BE2C (cell line): Measurements from ENCODE around the gene INTS11.

Experiments
- DNase-seq: peaks from one replicate; pipeline ENCODE4 v3.0.0-alpha.2; 2020
- H3K27me3 ChIP-seq: fragments of 250-450 bp; sonication (Bioruptor Pico); 2 replicates; pipeline ENCODE4 v1.5.1; 2020; ENCODE audit warnings: mild to moderate bottlenecking
- H3K36me3 ChIP-seq: fragments of 250-450 bp; sonication (Bioruptor Pico); 2 replicates; pipeline ENCODE4 v1.5.1; 2020; ENCODE audit warnings: mild to moderate bottlenecking
- H3K4me1 ChIP-seq: fragments of 250-450 bp; sonication (Bioruptor Pico); 2 replicates; pipeline ENCODE4 v1.5.1; 2020
- H3K4me3 ChIP-seq: 2 replicates; pipeline ENCODE4 v1.5.1; 2011; ENCODE audit warnings: low read depth, low read length
- H3K9me3 ChIP-seq: fragments of 250-450 bp; sonication (Bioruptor Pico); 2 replicates; pipeline ENCODE4 v1.5.1; 2020
- TF ChIP-seq, protein P1 (sequence below): IDR thresholded peaks from 2 replicates; pipeline ENCODE4 v1.5.1; 2012; ENCODE audit warnings: mild to moderate bottlenecking, low read depth, low read length

The INTS11 gene

DNA sequence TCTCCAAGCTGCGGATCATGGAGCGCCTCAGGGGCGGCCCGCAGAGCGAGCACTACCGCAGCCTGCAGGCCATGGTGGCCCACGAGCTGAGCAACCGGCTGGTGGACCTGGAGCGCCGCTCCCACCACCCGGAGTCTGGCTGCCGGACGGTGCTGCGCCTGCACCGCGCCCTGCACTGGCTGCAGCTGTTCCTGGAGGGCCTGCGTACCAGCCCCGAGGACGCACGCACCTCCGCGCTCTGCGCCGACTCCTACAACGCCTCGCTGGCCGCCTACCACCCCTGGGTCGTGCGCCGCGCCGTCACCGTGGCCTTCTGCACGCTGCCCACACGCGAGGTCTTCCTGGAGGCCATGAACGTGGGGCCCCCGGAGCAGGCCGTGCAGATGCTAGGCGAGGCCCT is 2.8 kb upstream of the INTS11 start:
- TF ChIP-seq, protein P1, sequence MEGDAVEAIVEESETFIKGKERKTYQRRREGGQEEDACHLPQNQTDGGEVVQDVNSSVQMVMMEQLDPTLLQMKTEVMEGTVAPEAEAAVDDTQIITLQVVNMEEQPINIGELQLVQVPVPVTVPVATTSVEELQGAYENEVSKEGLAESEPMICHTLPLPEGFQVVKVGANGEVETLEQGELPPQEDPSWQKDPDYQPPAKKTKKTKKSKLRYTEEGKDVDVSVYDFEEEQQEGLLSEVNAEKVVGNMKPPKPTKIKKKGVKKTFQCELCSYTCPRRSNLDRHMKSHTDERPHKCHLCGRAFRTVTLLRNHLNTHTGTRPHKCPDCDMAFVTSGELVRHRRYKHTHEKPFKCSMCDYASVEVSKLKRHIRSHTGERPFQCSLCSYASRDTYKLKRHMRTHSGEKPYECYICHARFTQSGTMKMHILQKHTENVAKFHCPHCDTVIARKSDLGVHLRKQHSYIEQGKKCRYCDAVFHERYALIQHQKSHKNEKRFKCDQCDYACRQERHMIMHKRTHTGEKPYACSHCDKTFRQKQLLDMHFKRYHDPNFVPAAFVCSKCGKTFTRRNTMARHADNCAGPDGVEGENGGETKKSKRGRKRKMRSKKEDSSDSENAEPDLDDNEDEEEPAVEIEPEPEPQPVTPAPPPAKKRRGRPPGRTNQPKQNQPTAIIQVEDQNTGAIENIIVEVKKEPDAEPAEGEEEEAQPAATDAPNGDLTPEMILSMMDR, result no peak
- Histone ChIP-seq H3K36me3 (peaks cover 9% of the 10 kb centered on the region), H3K27me3 (peaks cover 15% of the 10 kb centered on the region), H3K9me3 (no peaks in the 10 kb centered on the region), H3K4me1 (no peaks in the 10 kb centered on the region; the same call in 1 of the 2 replicates), H3K4me3 (no peak overlapping the region)
- DNase-seq, result no peak

- H3K4me3 ChIP-seq, result no peak overlapping the region
- TF ChIP-seq, protein P1, result no peak
- DNase-seq, result no peak
- peaks cover 6% of the 10 kb centered on the region for H3K27me3 ChIP-seq
- no peaks in the 10 kb centered on the region for H3K9me3 ChIP-seq
- peaks cover 14% of the 10 kb centered on the region for H3K36me3 ChIP-seq
- H3K4me1 ChIP-seq, result no peaks in the 10 kb centered on the region; the same call in 1 of the 2 replicates
These were observed 1.7 kb upstream of the INTS11 start for GRCh38 chr1:1326075-1326605.

GRCh38 chr1:1325288-1326074 is 1.0 kb upstream of the INTS11 start:
- TF ChIP-seq, protein P1, result no peak
- H3K4me3 ChIP-seq, result peak overlapping the region; percentile 88
- no peaks in the 10 kb centered on the region for H3K9me3 ChIP-seq
- H3K4me1 ChIP-seq, result no peaks in the 10 kb centered on the region; the same call in 1 of the 2 replicates
- H3K36me3 ChIP-seq, result peaks cover 20% of the 10 kb centered on the region
- DNase-seq, result no peak
- H3K27me3 ChIP-seq, result no peaks in the 10 kb centered on the region; the same call in 1 of the 2 replicates

- H3K36me3 ChIP-seq, result peaks cover 34% of the 10 kb centered on the region
- DNase-seq, result no peak
- H3K27me3 ChIP-seq, result no peaks in the 10 kb centered on the region
- no peaks in the 10 kb centered on the region for H3K9me3 ChIP-seq
- TF ChIP-seq, protein P1, result no peak
- H3K4me3 ChIP-seq, result peak overlapping the region; percentile 88
- H3K4me1 ChIP-seq, result no peaks in the 10 kb centered on the region; the same call in 1 of the 2 replicates
These were observed 356 bp downstream of the INTS11 start for GRCh38 chr1:1324084-1324523.

DNA sequence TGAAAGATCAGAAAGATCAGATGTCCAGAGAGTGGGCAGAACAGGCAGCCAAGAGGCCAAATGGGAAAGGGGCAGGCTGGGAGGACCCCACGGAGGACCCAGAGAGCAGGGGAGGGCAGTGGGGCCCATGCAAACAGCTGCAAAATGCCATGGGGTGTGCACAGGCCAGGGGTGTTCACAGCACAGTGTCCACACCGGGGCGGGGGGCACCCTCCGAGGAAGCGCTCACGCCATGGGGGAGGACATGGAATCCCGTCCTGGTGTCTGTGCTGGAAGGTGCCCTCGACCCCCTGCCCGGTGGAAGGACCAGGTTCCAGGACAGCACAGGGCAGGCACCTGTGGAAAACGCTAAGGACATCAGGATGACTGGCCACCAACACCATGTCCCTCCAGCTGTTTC is 1.5 kb downstream of the INTS11 start:
- no peaks in the 10 kb centered on the region for H3K27me3 ChIP-seq
- peaks cover 43% of the 10 kb centered on the region for H3K36me3 ChIP-seq
- H3K4me3 ChIP-seq, result no peak overlapping the region
- no peak for DNase-seq
- H3K9me3 ChIP-seq, result no peaks in the 10 kb centered on the region
- TF ChIP-seq, protein P1, result no peak
- no peaks in the 10 kb centered on the region; the same call in 1 of the 2 replicates for H3K4me1 ChIP-seq

DNA sequence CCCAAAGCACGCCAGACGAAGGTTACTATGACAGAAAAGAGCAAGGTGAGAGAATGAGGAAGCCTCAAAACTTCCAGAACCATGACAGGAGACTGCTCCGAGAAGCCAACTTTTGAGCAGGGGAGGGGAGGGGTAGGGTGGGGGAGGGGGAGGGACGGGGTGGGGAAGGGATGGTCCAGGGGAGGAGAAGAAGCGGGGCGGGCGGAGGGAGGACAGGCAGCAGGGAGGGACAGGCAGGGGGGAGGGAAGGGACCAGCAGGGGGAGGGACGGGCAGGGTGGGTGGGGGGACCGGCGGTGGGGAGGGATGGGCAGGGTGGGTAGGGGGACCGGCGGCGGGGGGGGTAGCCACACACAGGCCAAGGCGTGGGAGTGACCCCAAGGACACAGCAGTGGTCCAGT is 2.0 kb downstream of the INTS11 start:
- Histone ChIP-seq H3K27me3 (no peaks in the 10 kb centered on the region), H3K36me3 (peaks cover 46% of the 10 kb centered on the region), H3K4me1 (no peaks in the 10 kb centered on the region; the same call in 1 of the 2 replicates), H3K4me3 (no peak overlapping the region), H3K9me3 (no peaks in the 10 kb centered on the region)
- no peak for DNase-seq
- TF ChIP-seq, protein P1, result no peak
